Measurements from ENCODE around the gene THBS1. TPM values are rescaled to one million over a fixed set of nuclear protein-coding genes. Genes with fewer than 3 reads are reported as not detected.

Gene THBS1
- total and polyA plus RNA-seq, 4 donors = 35.3 to 544 (median 325) TPM

- Histone ChIP-seq H3K4me1 (ENCODE audit: control insufficient read depth in 5 of 5, insufficient read depth in 5 of 5, low read length in 5 of 5) (no peaks in the 10 kb centered on the region), H3K9me3 (ENCODE audit: control insufficient read depth in 4 of 4, insufficient read depth in 3 of 4, low read length in 3 of 4) (peaks cover 0 to 6% (median 0%) of the 10 kb centered on the region in 4 donors), H3K9ac (ENCODE audit: insufficient read depth in 1 of 2, low read length in 2 of 2) (no peak overlapping the region), H3K27ac (ENCODE audit: low read depth in 1 of 2, low read length in 1 of 2) (no peak overlapping the region), H3K4me3 (no peak overlapping the region), H3K36me3 (ENCODE audit: control insufficient read depth in 4 of 4, insufficient read depth in 4 of 4, low read length in 4 of 4) (no peaks in the 10 kb centered on the region), H3K27me3 (ENCODE audit: control insufficient read depth in 3 of 3, insufficient read depth in 3 of 3, low read length in 2 of 3) (no peaks in the 10 kb centered on the region)
- ATAC-seq (ENCODE audit: insufficient read depth, low FRiP score) = no peak
- DNase-seq = no peak
- TF ChIP-seq CTCF (IDR thresholded peaks at IDR 0.05; ENCODE audit: control extremely low read depth, extremely low read depth) = no peak
- WGBS, 2 donors = 94 to 96% methylated on average over 4 of the region's 4 CpGs
Observed at GRCh38 chr15:39542385-39543065, 38.4 kb upstream of the THBS1 start.

- Histone ChIP-seq H3K9ac (ENCODE audit: insufficient read depth in 1 of 2, low read length in 2 of 2) (no peak overlapping the region), H3K4me3 (no peak overlapping the region), H3K4me1 (ENCODE audit: control insufficient read depth in 5 of 5, insufficient read depth in 5 of 5, low read length in 5 of 5) (no peaks in the 10 kb centered on the region), H3K9me3 (ENCODE audit: control insufficient read depth in 4 of 4, insufficient read depth in 3 of 4, low read length in 3 of 4) (peaks cover 0 to 6% (median 0%) of the 10 kb centered on the region in 4 donors), H3K36me3 (ENCODE audit: control insufficient read depth in 4 of 4, insufficient read depth in 4 of 4, low read length in 4 of 4) (no peaks in the 10 kb centered on the region), H3K27me3 (ENCODE audit: control insufficient read depth in 3 of 3, insufficient read depth in 3 of 3, low read length in 2 of 3) (no peaks in the 10 kb centered on the region), H3K27ac (ENCODE audit: low read depth in 1 of 2, low read length in 1 of 2) (no peak overlapping the region)
- 23 to 38% methylated on average over 1 of the region's 1 CpG for WGBS, 2 donors
- DNase-seq (no peak), ATAC-seq (ENCODE audit: insufficient read depth, low FRiP score) (no peak)
- TF ChIP-seq CTCF (IDR thresholded peaks at IDR 0.05; ENCODE audit: control extremely low read depth, extremely low read depth) = no peak
Observed at GRCh38 chr15:39543651-39544050, 37.2 kb upstream of the THBS1 start.

- Histone ChIP-seq H3K9me3 (ENCODE audit: control insufficient read depth in 4 of 4, insufficient read depth in 3 of 4, low read length in 3 of 4) (peaks cover 0 to 6% (median 0%) of the 10 kb centered on the region in 4 donors), H3K27me3 (ENCODE audit: control insufficient read depth in 3 of 3, insufficient read depth in 3 of 3, low read length in 2 of 3) (no peaks in the 10 kb centered on the region), H3K36me3 (ENCODE audit: control insufficient read depth in 4 of 4, insufficient read depth in 4 of 4, low read length in 4 of 4) (no peaks in the 10 kb centered on the region), H3K27ac (ENCODE audit: low read depth in 1 of 2, low read length in 1 of 2) (no peak overlapping the region), H3K4me3 (no peak overlapping the region), H3K9ac (ENCODE audit: insufficient read depth in 1 of 2, low read length in 2 of 2) (no peak overlapping the region), H3K4me1 (ENCODE audit: control insufficient read depth in 5 of 5, insufficient read depth in 5 of 5, low read length in 5 of 5) (no peaks in the 10 kb centered on the region)
- 97% methylated on average over 1 of the region's 1 CpG for WGBS, 2 donors
- no peak for TF ChIP-seq CTCF (IDR thresholded peaks at IDR 0.05; ENCODE audit: control extremely low read depth, extremely low read depth)
- DNase-seq (no peak), ATAC-seq (ENCODE audit: insufficient read depth, low FRiP score) (no peak)
Observed at GRCh38 chr15:39546842-39547241, 34.0 kb upstream of the THBS1 start.

- H3K4me3 ChIP-seq = no peak overlapping the region
- H3K27ac ChIP-seq (ENCODE audit: low read depth in 1 of 2, low read length in 1 of 2) = no peak overlapping the region
- DNase-seq (no peak), ATAC-seq (ENCODE audit: insufficient read depth, low FRiP score) (no peak)
- no peaks in the 10 kb centered on the region for H3K27me3 ChIP-seq (ENCODE audit: control insufficient read depth in 3 of 3, insufficient read depth in 3 of 3, low read length in 2 of 3)
- H3K36me3 ChIP-seq (ENCODE audit: control insufficient read depth in 4 of 4, insufficient read depth in 4 of 4, low read length in 4 of 4) = no peaks in the 10 kb centered on the region
- 90 to 93% methylated on average over 4 of the region's 4 CpGs for WGBS, 2 donors
- H3K9me3 ChIP-seq (ENCODE audit: control insufficient read depth in 4 of 4, insufficient read depth in 3 of 4, low read length in 3 of 4) = peaks cover 0 to 6% (median 1%) of the 10 kb centered on the region in 4 donors
- H3K9ac ChIP-seq (ENCODE audit: insufficient read depth in 1 of 2, low read length in 2 of 2) = no peak overlapping the region
- no peak for TF ChIP-seq CTCF (IDR thresholded peaks at IDR 0.05; ENCODE audit: control extremely low read depth, extremely low read depth)
- peaks cover 0 to 9% (median 3%) of the 10 kb centered on the region in 5 donors for H3K4me1 ChIP-seq (ENCODE audit: control insufficient read depth in 5 of 5, insufficient read depth in 5 of 5, low read length in 5 of 5)
Observed at GRCh38 chr15:39548561-39548960, 32.3 kb upstream of the THBS1 start.

All from lung (tissue), 12 donors.